H9 (cell line): ENCODE data around the gene FARP1. TPM values are rescaled to one million over a fixed set of nuclear protein-coding genes. Genes with fewer than 3 reads are reported as not detected.

ENCODE experiments used
- DNase-seq: peaks from one replicate; pipeline ENCODE4 v3.0.0-alpha.2; 2017
- H2AFZ ChIP-seq: one replicate; pipeline ENCODE4 v1.6.1; 2013; ENCODE audit warnings: mild to moderate bottlenecking, low read length, control low read depth, moderate library complexity
- H2AK5ac ChIP-seq: 2 replicates; pipeline ENCODE4 v1.6.1; 2013; ENCODE audit warnings: low read length, control low read depth, mixed read lengths; ENCODE audit not compliant: insufficient read length
- H2BK120ac ChIP-seq: one replicate; pipeline ENCODE4 v1.6.1; 2013; ENCODE audit warnings: low read depth, mild to moderate bottlenecking, low read length, control low read depth, inconsistent platforms; ENCODE audit not compliant: poor library complexity, severe bottlenecking
- H2BK12ac ChIP-seq: 2 replicates; pipeline ENCODE4 v1.6.1; 2013; ENCODE audit warnings: low read length, control low read depth, mixed read lengths, low read depth; ENCODE audit not compliant: insufficient read length
- H2BK15ac ChIP-seq: 2 replicates; pipeline ENCODE4 v1.6.1; 2013; ENCODE audit warnings: low read depth, low read length, control low read depth
- H2BK20ac ChIP-seq: one replicate; pipeline ENCODE4 v1.6.1; 2013; ENCODE audit warnings: low read depth, mild to moderate bottlenecking, low read length, control low read depth, inconsistent platforms; ENCODE audit not compliant: poor library complexity, severe bottlenecking
- H2BK5ac ChIP-seq: 2 replicates; pipeline ENCODE4 v1.6.1; 2013; ENCODE audit warnings: low read length, control low read depth, mixed read lengths; ENCODE audit not compliant: insufficient read length
- H3K14ac ChIP-seq: 2 replicates; pipeline ENCODE4 v1.6.1; 2013; ENCODE audit warnings: low read length, control low read depth; ENCODE audit not compliant: insufficient read depth
- H3K18ac ChIP-seq: 2 replicates; pipeline ENCODE4 v1.6.1; 2013; ENCODE audit warnings: low read depth, mild to moderate bottlenecking, mixed read lengths, low read length, control low read depth; ENCODE audit not compliant: insufficient read length
- H3K23ac ChIP-seq: 2 replicates; pipeline ENCODE4 v1.6.1; 2013; ENCODE audit warnings: low read length, control low read depth, mixed read lengths, low read depth; ENCODE audit not compliant: insufficient read length
- H3K23me2 ChIP-seq: 2 replicates; pipeline ENCODE4 v1.6.1; 2013; ENCODE audit warnings: low read depth, mild to moderate bottlenecking, mixed read lengths, low read length, control low read depth; ENCODE audit not compliant: insufficient read length, poor library complexity, severe bottlenecking
- H3K27ac ChIP-seq: 2 replicates; pipeline ENCODE4 v1.5.1; 2013; ENCODE audit warnings: low read length, control low read depth, mixed read lengths, low read depth; ENCODE audit not compliant: insufficient read length
- H3K27me3 ChIP-seq: 2 replicates; pipeline ENCODE4 v1.6.1; 2013; ENCODE audit warnings: low read length, control low read depth, inconsistent platforms; ENCODE audit not compliant: insufficient read depth
- H3K4ac ChIP-seq: 2 replicates; pipeline ENCODE4 v1.6.1; 2013; ENCODE audit warnings: low read depth, mild to moderate bottlenecking, control low read depth, inconsistent platforms, low read length, moderate library complexity
- H3K4me1 ChIP-seq: 2 replicates; pipeline ENCODE4 v1.6.1; 2013; ENCODE audit warnings: low read length, control low read depth, inconsistent platforms; ENCODE audit not compliant: insufficient read depth
- H3K4me2 ChIP-seq: 2 replicates; pipeline ENCODE4 v1.6.1; 2013; ENCODE audit warnings: low read length, control low read depth, mixed read lengths; ENCODE audit not compliant: insufficient read length, insufficient read depth
- H3K56ac ChIP-seq: 2 replicates; pipeline ENCODE4 v1.6.1; 2013; ENCODE audit warnings: low read depth, mild to moderate bottlenecking, mixed read lengths, low read length, control low read depth; ENCODE audit not compliant: insufficient read length
- H3K79me1 ChIP-seq: 2 replicates; pipeline ENCODE4 v1.6.1; 2013; ENCODE audit warnings: low read depth, mild to moderate bottlenecking, moderate library complexity, low read length, control low read depth, inconsistent platforms; ENCODE audit not compliant: insufficient read depth, poor library complexity, severe bottlenecking
- H3K79me2 ChIP-seq: 2 replicates; pipeline ENCODE4 v1.6.1; 2013; ENCODE audit warnings: low read length, control low read depth, inconsistent platforms; ENCODE audit not compliant: insufficient read depth
- H3K9ac ChIP-seq: 2 replicates; pipeline ENCODE4 v1.6.1; 2013; ENCODE audit warnings: low read length, control low read depth, mixed read lengths; ENCODE audit not compliant: insufficient read length; ENCODE audit errors: extremely low read depth
- H3K9me3 ChIP-seq: one replicate; pipeline ENCODE4 v1.6.1; 2013; ENCODE audit warnings: low read depth, low read length, inconsistent platforms; ENCODE audit not compliant: control insufficient read depth
- H3T11ph ChIP-seq: one replicate; pipeline ENCODE4 v1.6.1; 2013; ENCODE audit warnings: mild to moderate bottlenecking, low read length, control low read depth, inconsistent platforms
- H4K20me1 ChIP-seq: one replicate; pipeline ENCODE4 v1.6.1; 2013; ENCODE audit not compliant: control insufficient read depth, insufficient read length, insufficient read depth
- H4K5ac ChIP-seq: 2 replicates; pipeline ENCODE4 v1.6.1; 2013; ENCODE audit warnings: low read depth, mild to moderate bottlenecking, mixed read lengths, low read length, control low read depth; ENCODE audit not compliant: insufficient read length
- H4K8ac ChIP-seq: replicated peaks from 2 replicates; pipeline ENCODE4 v1.6.1; 2013; ENCODE audit warnings: low read length, control low read depth, mixed read lengths, low read depth; ENCODE audit not compliant: insufficient read length
- H4K91ac ChIP-seq: 2 replicates; pipeline ENCODE4 v1.6.1; 2013; ENCODE audit warnings: low read depth, mild to moderate bottlenecking, moderate library complexity, mixed read lengths, low read length, control low read depth; ENCODE audit not compliant: insufficient read length
- H3K27ac Mint-ChIP-seq, 3 experiments: 2 replicates in 2 of 3; 3 replicates in 1 of 3; pipeline ENCODE4 v1.8.0; 2020 to 2021; ENCODE audit warnings: mixed read lengths in 3 of 3, mild to moderate bottlenecking in 1 of 3, moderate library complexity in 1 of 3
- H3K27me3 Mint-ChIP-seq: 2 replicates; pipeline ENCODE4 v1.8.0; 2021; ENCODE audit warnings: low read depth, mild to moderate bottlenecking, moderate library complexity, mixed read lengths
- H3K36me3 Mint-ChIP-seq, 3 experiments: 2 replicates in 2 of 3; 3 replicates in 1 of 3; pipeline ENCODE4 v1.8.0; 2020 to 2021; ENCODE audit warnings: low read depth in 3 of 3, mixed read lengths in 3 of 3; ENCODE audit not compliant: insufficient read depth in 1 of 3
- H3K4me1 Mint-ChIP-seq, 2 experiments: 2 replicates each; pipeline ENCODE4 v1.8.0; 2020; ENCODE audit warnings: mixed read lengths in 2 of 2
- H3K4me3 Mint-ChIP-seq, 2 experiments: 2 replicates in 1 of 2; 3 replicates in 1 of 2; pipeline ENCODE4 v1.8.0; 2020 to 2021; ENCODE audit warnings: mild to moderate bottlenecking in 2 of 2, mixed read lengths in 2 of 2, moderate library complexity in 1 of 2
- H3K9me3 Mint-ChIP-seq, 2 experiments: 2 replicates in 1 of 2; 3 replicates in 1 of 2; pipeline ENCODE4 v1.8.0; 2020; ENCODE audit warnings: mild to moderate bottlenecking in 2 of 2, mixed read lengths in 2 of 2, moderate library complexity in 1 of 2
- CTCF ChIP-seq: fragments of 200-600 bp; sonication (generic); conservative IDR thresholded peaks from 3 replicates; pipeline ENCODE4 v1.8.0; 2021; ENCODE audit warnings: antibody characterized with exemption, mild to moderate bottlenecking
- WGBS: extraction: QIAGEN DNeasy Blood & Tissue Kit; methylation state at CpG from one replicate; pipeline ENCODE4 v1.1.7; 2013; ENCODE audit warnings: missing lambda C conversion rate, low lambda C conversion rate, mixed read lengths; ENCODE audit not compliant: insufficient read length; ENCODE audit errors: extremely low coverage; 5-methylcytosine and 5-hydroxymethylcytosine counted together
- total RNA-seq: library from RNA; stranded (reverse); gene quantifications from 2 replicates; pipeline ENCODE4 v1.2.1, GENCODE V29; 2021

FARP1 gene
- total RNA-seq, 1 experiment from 2014 or later, result 95.9 TPM

GRCh38 chr13:98192008-98192407 lies 49.1 kb downstream of the FARP1 start:
- H4K91ac ChIP-seq, result no peak overlapping the region
- no peak overlapping the region for H3K4ac ChIP-seq
- H3K4me2 ChIP-seq, result no peak overlapping the region
- no peaks in the 10 kb centered on the region for H3K9me3 ChIP-seq
- no peak overlapping the region for H2BK120ac ChIP-seq
- peaks cover 3% of the 10 kb centered on the region; the same call in 1 of the 2 replicates for H3K79me2 ChIP-seq
- no peak overlapping the region for H4K8ac ChIP-seq
- no CpG with 5 or more reads among the region's 2 CpGs for WGBS
- Mint-ChIP-seq H3K9me3 (no peaks in the 10 kb centered on the region), H3K27ac (no peak overlapping the region), H3K4me3 (no peak overlapping the region), H3K36me3 (peaks cover 0 to 4% (median 1%) of the 10 kb centered on the region in 3 experiments; a peak in 1 of 7 replicates), H3K27me3 (no peaks in the 10 kb centered on the region), H3K4me1 (peaks cover 34 to 39% of the 10 kb centered on the region in 2 experiments)
- H3K4me1 ChIP-seq, result no peaks in the 10 kb centered on the region; the same call in 1 of the 2 replicates
- H2AK5ac ChIP-seq, result no peak overlapping the region
- H4K20me1 ChIP-seq, result no peaks in the 10 kb centered on the region
- no peak overlapping the region for H3K18ac ChIP-seq
- H3K79me1 ChIP-seq, result no peaks in the 10 kb centered on the region
- TF ChIP-seq CTCF, result no peak
- H3K27me3 ChIP-seq, result no peaks in the 10 kb centered on the region
- H2BK12ac ChIP-seq, result no peak overlapping the region
- H3K23me2 ChIP-seq, result no peaks in the 10 kb centered on the region
- no peak overlapping the region for H3K27ac ChIP-seq
- no peak overlapping the region for H2BK15ac ChIP-seq
- H3K23ac ChIP-seq, result no peak overlapping the region
- no peak overlapping the region for H2BK20ac ChIP-seq
- no peak overlapping the region for H3K14ac ChIP-seq
- H4K5ac ChIP-seq, result no peak overlapping the region
- no peak for DNase-seq
- no peak overlapping the region for H2BK5ac ChIP-seq
- no peak overlapping the region for H2AFZ ChIP-seq
- no peak overlapping the region for H3K56ac ChIP-seq
- no peak overlapping the region for H3T11ph ChIP-seq
- no peak overlapping the region for H3K9ac ChIP-seq
